Skin of body (tissue), 3 donors: Measurements from ENCODE around the gene AGR3. TPM values are rescaled to one million over a fixed set of nuclear protein-coding genes. Genes with fewer than 3 reads are reported as not detected.

Experiments used
- DNase-seq: peaks from one replicate; lab custom pipeline; 2025; lab: John Stamatoyannopoulos, UW
- small RNA-seq: library from RNA; depleted of rRNA; stranded (forward); fragments of <200 nt; gene quantifications from one replicate; pipeline ENCODE3, GENCODE V24; 2014; ENCODE audit warnings: low replicate concordance
- total RNA-seq: library from RNA; depleted of rRNA; stranded (reverse); fragments of >200 nt; gene quantifications from one replicate; pipeline ENCODE4 v1.2.3, GENCODE V29; 2014

AGR3 gene
- total RNA-seq, 1 donor from 2014 or later, result not detected

DNA sequence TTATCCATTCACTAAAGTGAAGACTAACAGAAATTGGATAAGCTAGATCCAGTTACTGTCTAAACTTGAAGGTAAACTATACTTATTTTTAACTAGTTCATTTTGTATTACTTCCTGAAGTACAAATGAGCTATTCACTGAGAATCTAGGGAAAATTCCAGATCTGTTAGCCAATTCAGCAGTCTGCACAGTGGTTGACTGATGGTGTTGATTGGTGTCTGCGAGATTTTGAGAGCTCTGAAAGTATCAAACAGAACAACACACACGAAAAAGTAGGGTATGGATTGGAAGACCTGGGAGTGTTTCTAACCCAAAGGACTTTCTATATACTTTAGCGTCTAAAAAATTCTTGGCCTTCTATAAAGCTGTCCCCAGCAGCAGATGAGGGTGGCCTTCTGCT is 43.4 kb downstream of the AGR3 start:
- DNase-seq, result no peak

DNA sequence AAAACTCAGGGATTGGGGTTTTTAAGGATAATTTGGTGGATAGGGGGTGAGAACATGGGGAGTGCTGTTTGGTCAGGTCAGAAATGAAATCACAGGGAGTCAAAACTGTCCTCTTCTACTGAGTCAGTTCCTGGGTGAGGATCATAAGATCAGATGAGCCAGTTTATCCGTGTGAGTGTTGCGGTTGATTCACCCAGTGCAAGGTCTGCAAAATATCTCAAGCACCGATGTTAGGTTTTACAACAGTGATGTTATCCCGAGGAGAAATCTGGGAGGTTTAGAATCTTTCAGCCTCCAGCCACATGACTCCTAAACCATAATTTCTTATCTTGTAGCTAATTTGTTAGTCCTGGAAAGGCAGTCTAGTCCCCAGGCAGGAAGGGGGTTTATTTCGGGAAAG is 45.3 kb downstream of the AGR3 start:
- no peak for DNase-seq

DNA sequence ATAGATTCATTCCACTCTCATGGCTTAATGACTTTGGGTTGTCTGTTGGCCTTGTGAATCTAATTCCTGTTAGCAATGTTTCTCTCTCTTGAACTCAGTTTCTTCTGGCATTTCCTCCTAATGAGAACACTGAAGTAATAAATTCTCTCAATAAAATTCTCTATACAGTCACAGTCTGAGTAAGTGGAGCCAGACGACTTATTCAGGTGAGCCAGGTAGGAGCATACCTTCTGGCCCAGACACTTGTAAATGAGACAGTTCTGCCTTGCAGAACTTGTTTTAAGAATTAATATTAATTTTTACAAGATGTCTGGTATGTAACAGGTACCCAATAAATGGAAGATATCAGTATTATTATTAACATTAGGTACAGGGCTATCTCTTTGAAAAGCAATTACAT is 48.4 kb downstream of the AGR3 start:
- DNase-seq, result no peak

DNA sequence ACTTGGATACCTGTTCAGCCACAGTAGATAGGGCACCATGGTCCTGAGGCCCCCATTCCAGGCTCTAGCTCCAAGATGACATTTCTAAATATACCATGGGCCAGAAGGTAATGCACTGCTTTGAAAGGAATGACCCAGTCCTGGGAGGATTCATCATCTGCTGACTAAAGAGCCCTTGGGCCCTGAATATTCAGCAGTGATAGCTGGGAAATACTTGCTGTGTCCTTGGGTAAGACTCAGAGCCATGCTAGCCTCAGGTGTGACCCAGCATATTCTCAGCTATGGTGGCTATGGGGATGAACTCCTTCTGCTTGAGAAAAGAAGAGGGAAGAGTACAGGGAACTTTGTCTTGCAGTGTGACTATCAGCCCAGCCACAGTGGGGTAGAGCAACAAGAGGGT is 55.7 kb downstream of the AGR3 start:
- DNase-seq, result no peak

DNA sequence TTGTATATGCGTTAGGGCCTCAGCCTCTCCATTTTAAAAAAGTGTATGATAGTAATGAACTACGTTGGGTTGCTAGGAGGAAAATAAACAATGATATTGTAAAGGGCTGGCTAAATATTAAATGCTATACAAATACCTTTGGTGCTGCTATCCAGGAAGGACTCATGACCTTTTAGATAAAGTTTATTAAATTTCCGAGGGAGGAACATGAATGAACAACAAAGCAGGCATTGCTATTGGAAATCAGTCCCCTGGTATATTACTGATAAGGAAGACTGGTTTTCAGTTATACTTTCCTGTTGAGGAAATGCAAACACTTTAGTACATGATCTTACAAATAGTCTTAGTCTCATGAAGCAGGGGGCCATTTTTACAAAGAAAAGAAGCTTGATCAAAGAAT is 59.8 kb downstream of the AGR3 start:
- DNase-seq, result no peak

DNA sequence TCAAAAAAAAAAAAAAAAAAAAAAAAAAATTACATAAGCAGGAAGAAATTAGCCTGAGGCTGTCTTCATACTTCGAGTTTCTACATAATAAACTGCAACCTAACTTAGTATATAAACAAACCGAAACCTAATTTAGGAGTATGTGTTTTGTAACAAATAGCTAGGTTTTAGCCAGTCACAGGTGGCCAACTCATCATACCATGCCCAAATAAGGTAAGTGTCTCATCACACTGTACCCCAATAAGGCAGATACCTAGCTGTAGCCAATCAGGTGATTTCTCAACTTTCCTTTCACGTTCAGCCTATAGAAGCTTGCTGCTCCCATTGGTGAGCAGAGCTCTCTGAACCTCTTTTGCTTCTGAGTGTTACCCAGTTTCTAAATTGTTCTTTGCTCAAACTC is 63.1 kb downstream of the AGR3 start:
- no peak for DNase-seq

DNA sequence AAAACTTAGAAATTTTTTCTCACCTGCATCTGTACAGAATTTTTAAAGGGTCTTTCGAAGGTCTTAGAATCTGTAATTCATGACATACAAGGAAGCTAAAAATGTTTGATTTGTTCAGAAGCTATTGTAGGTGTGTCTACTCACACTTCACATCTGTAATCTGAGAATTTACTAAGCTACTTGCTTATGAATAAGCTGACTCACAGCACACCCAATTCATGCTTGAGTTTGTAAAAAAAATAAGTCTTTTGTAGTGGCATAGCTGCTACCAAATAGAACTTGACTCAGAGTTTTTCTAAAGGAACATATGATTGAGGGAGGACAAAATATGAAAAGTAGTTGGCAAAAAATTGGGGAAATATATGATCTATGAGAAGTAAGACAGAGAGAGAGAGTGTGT is 64.2 kb downstream of the AGR3 start:
- DNase-seq, result peak; percentile 13

DNA sequence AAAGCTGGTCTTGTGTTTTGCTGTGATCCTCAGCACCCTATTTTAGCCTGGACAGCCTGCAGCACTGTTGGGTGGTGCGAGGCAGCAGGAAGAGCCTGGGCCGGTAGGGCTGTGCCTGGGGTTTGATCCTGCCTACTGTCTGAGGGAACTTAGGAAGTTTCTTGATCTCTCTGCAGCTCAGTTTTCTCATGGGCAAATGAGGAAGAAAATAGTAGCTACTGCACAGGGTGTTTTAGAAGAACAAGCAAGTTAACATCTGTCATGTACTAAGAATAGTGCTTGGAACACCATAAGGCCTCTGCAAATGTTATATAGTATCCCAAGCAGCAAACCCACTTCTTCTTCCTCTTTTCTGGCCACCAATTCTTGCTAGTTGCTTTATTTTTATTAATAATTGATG is 65.0 kb downstream of the AGR3 start:
- no peak for DNase-seq

DNA sequence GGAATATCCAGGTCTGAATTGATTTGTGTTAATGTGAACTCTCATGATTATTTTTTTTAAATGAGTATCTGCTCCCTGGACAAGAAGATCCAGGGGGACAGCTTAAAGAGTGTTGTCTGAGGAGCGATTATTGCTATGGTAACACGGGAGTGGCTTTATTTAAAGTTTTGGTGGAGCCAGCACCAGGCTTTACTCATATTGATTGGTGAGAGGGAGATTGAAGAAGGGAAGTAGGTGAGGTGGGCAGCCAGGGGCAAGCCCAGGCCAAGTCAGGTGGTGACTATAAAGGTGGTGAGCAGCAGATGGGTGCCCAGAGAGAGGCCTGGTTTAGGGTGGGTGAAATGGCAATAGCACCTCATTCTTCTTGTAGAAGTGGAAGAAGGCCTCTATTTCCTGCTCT is 66.8 kb downstream of the AGR3 start:
- DNase-seq, result no peak

DNA sequence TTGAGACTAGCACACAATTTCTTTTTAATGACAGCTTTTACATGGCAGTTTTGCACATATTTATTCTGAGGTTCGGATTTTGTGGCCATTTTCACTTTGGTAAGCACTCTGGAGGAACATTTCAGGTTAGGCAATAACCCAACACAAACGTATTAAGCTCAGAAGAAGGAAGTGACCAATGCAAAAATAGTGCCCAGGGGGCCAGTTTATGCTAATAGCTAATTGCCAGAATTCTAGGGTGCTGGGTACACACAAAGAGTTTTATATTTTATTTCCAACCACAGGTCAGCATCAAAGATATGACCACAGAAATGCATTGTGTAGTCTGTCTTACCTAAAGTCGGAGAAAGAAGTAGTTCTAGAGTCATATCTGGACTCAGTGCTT is 68.6 kb downstream of the AGR3 start:
- DNase-seq, result no peak

DNA sequence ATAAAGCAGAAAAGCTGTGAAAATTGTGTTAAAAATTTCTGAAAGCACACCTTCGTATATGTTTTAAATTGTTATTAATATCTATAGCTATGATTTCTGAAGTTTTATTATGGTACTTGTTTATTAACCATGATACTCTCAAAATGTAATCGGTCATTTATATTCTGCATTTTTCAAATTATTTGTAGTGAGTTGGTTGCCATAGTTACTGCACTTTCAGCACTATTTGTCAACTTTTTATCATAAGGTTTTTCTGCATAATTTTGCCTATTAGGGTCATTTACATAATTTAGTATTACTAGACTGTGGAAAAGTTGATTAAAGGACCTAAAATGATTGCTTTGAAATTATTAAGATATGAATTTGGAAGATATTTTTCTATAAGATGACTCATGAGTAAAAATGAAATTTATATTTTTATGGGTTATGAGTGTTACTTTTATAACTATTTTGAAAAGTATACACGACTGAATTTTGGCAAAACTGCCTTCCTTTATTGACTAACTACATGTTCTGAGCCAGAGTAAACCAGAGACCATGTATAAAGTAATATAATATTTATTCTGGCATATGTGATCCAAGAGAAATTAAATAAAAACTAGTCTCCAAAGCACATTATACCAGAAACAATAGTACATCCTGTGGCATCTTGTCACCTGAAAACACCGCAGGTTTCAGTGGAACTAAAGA is 69.1 kb downstream of the AGR3 start:
- DNase-seq, result no peak

DNA sequence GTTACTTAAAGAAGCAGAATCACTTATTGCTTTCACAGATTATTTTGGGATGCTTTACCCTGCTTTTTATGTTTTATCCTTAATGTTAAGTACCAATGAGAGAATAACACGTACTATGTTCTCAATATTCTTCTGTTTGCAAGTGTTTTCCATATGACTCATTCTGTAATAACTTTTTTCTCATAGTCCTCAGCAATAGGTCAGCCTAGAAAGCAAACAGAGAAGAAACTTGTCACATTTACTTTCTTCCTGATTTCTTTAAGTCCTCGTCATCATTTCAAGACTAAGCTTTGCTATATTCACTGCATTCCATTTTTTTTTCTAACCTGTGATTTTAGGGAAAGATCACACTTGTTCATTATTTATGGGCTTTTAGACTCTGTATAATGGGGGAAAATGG is 70.2 kb downstream of the AGR3 start:
- no peak for DNase-seq

DNA sequence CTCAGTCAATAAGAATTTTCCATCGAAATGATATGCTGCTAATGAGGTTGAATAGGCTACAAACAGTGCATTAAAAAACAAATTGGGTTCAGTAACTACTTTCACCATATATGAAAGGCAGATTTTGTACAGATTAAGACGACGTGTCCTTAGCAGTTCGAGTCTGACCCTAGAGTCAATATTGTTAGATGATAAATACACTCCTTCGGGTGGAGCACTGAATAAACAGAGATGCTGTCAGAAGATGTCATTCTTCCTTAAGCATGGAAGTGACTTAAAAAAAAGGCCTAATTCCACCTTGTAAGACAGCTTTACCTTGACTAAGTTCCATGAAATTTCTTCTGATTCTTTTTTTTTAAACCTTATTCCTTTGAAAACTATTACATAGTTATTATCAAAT is 71.2 kb downstream of the AGR3 start:
- no peak for DNase-seq

DNA sequence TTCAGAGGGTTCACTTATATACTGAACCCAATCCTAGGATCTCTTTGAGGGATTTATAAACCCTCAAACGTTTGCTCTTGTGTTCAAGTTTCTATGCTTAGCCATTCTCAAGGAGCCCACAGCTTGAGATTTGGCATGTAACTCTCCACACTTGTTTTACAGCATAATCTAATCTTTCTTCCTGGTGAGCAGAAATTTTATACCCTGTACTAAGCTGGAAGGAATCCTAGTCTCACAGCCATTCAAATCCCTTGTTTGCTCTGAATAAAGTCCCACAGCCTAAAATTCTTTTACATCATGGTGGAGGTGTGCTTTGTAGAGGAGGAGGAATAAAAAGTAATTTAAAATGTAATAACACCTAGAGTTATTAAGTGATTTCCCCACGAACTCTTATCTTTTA is 71.7 kb downstream of the AGR3 start:
- no peak for DNase-seq

Small RNAs within 50 kb of the gene (small RNA-seq; reads per million reads assigned to genes)
- not detected for gene AC098592.2

Other genes starting within 250 kb of the AGR3 start
- 23.2 TPM for gene ANKMY2, start 236.2 kb downstream of the AGR3 start, total RNA-seq
- 67.7 TPM for gene BZW2, start 235.8 kb downstream of the AGR3 start, total RNA-seq
- 19.7 TPM for gene TSPAN13, start 128.2 kb downstream of the AGR3 start, total RNA-seq
- gene AGR2, start 77.0 kb downstream of the AGR3 start, total RNA-seq, result 21.7 TPM